Measurements from ENCODE around the gene BEND7. TPM values are rescaled to one million over a fixed set of nuclear protein-coding genes. Genes with fewer than 3 reads are reported as not detected.
A peak's percentile ranks its signal among the peaks of the same experiment; 100 is the strongest.

BEND7 gene
- total RNA-seq, 6 experiments from 2014 or later: 0.14 to 2.0 (median 0.49) TPM

DNA sequence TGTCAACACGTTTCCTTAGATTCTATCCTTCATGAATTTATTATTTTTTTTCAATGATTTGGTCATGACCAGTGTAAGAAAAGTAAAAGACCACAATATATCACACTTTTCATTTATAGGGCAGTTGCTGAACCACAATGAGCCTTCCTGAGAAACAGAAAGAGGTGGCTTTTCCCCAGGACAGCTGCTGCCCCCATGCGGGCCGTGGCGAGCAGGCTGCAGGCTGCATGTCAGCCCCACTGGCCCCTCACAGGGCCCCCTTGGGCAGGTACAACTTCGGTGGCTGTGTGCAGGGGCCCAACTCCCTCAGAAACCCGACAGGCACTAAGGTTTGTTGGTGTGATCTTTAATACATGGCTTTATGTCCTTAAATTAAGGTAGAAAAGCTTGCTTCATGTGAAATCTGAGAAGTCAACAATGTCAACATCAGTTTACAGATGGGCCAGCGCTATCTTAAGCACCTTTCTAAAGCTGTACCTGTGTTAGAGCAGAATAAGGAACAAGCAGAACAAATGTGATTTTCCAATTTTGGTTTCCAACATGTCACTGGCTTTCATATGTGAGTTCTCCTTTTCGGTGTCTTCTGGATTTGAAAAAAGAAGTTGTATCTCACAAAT lies 10.6 kb downstream of the BEND7 start:
- H3K9me3 Mint-ChIP-seq: no peaks in the 10 kb centered on the region
- TF ChIP-seq, protein P1, sequence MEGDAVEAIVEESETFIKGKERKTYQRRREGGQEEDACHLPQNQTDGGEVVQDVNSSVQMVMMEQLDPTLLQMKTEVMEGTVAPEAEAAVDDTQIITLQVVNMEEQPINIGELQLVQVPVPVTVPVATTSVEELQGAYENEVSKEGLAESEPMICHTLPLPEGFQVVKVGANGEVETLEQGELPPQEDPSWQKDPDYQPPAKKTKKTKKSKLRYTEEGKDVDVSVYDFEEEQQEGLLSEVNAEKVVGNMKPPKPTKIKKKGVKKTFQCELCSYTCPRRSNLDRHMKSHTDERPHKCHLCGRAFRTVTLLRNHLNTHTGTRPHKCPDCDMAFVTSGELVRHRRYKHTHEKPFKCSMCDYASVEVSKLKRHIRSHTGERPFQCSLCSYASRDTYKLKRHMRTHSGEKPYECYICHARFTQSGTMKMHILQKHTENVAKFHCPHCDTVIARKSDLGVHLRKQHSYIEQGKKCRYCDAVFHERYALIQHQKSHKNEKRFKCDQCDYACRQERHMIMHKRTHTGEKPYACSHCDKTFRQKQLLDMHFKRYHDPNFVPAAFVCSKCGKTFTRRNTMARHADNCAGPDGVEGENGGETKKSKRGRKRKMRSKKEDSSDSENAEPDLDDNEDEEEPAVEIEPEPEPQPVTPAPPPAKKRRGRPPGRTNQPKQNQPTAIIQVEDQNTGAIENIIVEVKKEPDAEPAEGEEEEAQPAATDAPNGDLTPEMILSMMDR (IDR thresholded peaks at IDR 0.05): peak; percentile 45; the same call in 1 of the 2 replicates
- DNase-seq: no peak
- peaks cover 19% of the 10 kb centered on the region for H3K27me3 Mint-ChIP-seq (ENCODE audit: insufficient read depth)
- H3K4me3 Mint-ChIP-seq: no peak overlapping the region
- H3K36me3 Mint-ChIP-seq (ENCODE audit: low read depth): no peaks in the 10 kb centered on the region
- no peaks in the 10 kb centered on the region for H3K4me1 Mint-ChIP-seq (ENCODE audit: low read depth)
- no peak overlapping the region for H3K27ac Mint-ChIP-seq

DNA sequence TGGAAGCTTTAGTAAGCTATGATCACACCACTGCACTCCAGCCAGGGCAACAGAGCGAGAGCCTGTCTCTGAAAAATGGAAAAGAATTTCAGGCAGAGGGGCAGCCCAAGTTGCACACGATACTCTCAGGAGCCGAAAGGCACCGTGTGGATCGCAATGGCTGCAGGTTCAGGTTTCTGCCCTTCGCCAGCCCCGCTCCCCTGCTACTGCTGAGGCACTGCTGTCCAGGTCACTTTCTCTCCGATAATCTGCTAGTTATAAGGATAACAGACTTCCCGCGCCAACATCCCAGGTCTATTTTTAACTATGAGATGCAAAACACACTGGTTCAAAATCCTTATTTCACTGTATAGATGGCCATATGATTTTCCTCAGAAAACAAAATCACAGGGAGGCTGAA lies 11.1 kb downstream of the BEND7 start:
- Mint-ChIP-seq H3K27me3 (ENCODE audit: insufficient read depth) (peaks cover 19% of the 10 kb centered on the region), H3K27ac (no peak overlapping the region), H3K4me1 (ENCODE audit: low read depth) (no peaks in the 10 kb centered on the region)

DNA sequence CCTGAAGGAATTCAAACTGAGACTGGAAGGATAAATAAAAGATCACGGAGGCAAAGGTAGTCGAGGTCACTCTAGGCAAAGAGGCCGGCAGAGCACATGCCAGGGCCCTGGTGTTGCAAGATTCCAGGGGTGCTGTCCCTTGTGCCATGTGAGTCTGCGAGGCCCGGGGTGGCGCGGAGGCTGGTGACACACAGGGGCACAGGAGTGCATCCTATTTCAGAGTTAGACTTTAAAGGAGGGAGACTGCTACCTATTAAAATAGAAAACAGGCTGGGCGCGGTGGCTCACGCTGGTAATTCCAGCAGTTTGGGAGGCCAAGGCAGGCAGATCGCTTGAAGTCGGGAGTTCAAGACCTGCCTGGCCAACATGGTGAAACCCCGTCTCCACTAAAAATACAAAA lies 12.6 kb downstream of the BEND7 start:
- Mint-ChIP-seq H3K4me3 (no peak overlapping the region), H3K9me3 (no peaks in the 10 kb centered on the region), H3K27me3 (ENCODE audit: insufficient read depth) (peaks cover 26% of the 10 kb centered on the region), H3K36me3 (ENCODE audit: low read depth) (no peaks in the 10 kb centered on the region), H3K4me1 (ENCODE audit: low read depth) (no peaks in the 10 kb centered on the region), H3K27ac (no peak overlapping the region)
- TF ChIP-seq, protein P1 (IDR thresholded peaks at IDR 0.05): no peak
- DNase-seq: no peak

More for the DNA sequence above, 11.1 kb downstream of the BEND7 start:
- TF ChIP-seq, protein P1 (IDR thresholded peaks at IDR 0.05): no peak
- Mint-ChIP-seq H3K4me3 (no peak overlapping the region), H3K36me3 (ENCODE audit: low read depth) (no peaks in the 10 kb centered on the region), H3K9me3 (no peaks in the 10 kb centered on the region)
- no peak for DNase-seq

DNA sequence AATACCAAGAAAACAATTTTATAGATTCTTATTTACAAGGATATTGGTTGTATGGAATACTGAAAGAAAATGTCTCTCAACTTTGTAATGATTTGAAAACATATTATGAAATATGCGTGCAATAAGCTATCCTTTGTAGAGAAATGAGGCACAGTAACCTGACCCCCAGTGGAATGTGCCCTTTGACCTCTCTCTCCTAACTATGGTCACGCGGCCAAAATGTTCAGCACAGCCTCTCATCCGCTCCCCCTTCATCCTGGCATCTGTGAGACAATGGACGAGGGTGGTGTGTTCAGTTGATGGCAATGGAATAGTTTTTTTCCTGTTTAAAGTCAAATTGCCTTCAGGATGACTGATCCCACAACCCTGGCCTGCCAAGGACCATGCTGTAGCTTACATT lies 13.3 kb downstream of the BEND7 start:
- H3K27me3 Mint-ChIP-seq (ENCODE audit: insufficient read depth): peaks cover 26% of the 10 kb centered on the region

DNA sequence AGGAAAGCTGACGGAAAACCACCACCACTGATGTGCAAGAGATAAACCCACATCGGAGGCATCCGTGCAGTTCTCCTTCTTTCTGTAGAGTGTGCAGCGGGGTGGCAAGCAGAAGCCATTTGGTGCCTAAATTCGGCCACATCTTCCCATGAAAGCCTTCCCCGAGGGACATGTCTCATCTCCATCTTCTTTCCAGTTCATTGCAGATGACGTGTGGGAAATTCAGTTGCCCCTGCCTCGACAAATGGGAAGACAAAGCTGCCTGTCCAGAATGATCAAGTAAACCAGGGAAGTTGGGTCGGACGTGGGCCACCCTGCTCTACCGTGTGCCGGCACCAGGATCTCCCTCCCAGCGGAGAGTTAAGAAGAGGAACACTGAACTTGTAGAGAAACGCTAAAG lies 14.5 kb downstream of the BEND7 start:
- TF ChIP-seq, protein P1 (IDR thresholded peaks at IDR 0.05): no peak
- Mint-ChIP-seq H3K4me3 (no peak overlapping the region), H3K36me3 (ENCODE audit: low read depth) (no peaks in the 10 kb centered on the region), H3K27ac (no peak overlapping the region), H3K4me1 (ENCODE audit: low read depth) (no peaks in the 10 kb centered on the region), H3K9me3 (no peaks in the 10 kb centered on the region), H3K27me3 (ENCODE audit: insufficient read depth) (peaks cover 21% of the 10 kb centered on the region)
- DNase-seq: no peak

More for the DNA sequence above, 13.3 kb downstream of the BEND7 start:
- Mint-ChIP-seq H3K4me1 (ENCODE audit: low read depth) (no peaks in the 10 kb centered on the region), H3K9me3 (no peaks in the 10 kb centered on the region), H3K4me3 (no peak overlapping the region), H3K36me3 (ENCODE audit: low read depth) (no peaks in the 10 kb centered on the region), H3K27ac (no peak overlapping the region)
- no peak for DNase-seq
- TF ChIP-seq, protein P1 (IDR thresholded peaks at IDR 0.05): no peak
